Body of pancreas (tissue), 4 donors: ENCODE results near the gene GPR176. TPM values are rescaled to one million over a fixed set of nuclear protein-coding genes. Genes with fewer than 3 reads are reported as not detected.

ENCODE experiments used
- ATAC-seq: fragments of 150-250 bp; one replicate; pipeline ENCODE4 v1.9.1; 2016
- DNase-seq, 4 donors: peaks; one replicate each; pipeline ENCODE4 v3.0.0-alpha.2; 2019
- H3K27ac ChIP-seq, 4 donors: fragments of 200-600 bp; sonication (generic); 1 replicate in 3 of 4; 2 replicates in 1 of 4; pipeline versions ENCODE4 v1.5.1 to v1.6.1; 2016 to 2019; ENCODE audit warnings: mild to moderate bottlenecking in 1 of 4, mixed read lengths in 1 of 4, moderate library complexity in 1 of 4
- H3K27me3 ChIP-seq, 2 donors: fragments of 200-600 bp; sonication (generic); one replicate each; pipeline ENCODE4 v1.6.0; 2016; ENCODE audit warnings: mild to moderate bottlenecking in 1 of 2
- H3K36me3 ChIP-seq, 2 donors: fragments of 200-600 bp; sonication (generic); replicated peaks in 1 of 2; 2 replicates each; pipeline ENCODE4 v1.5.1; 2016; ENCODE audit warnings: low read depth in 2 of 2; ENCODE audit not compliant: insufficient read depth in 1 of 2
- H3K4me1 ChIP-seq: fragments of 200-600 bp; sonication (generic); one replicate; pipeline ENCODE4 v1.6.0; 2016
- H3K4me3 ChIP-seq, 2 donors: fragments of 200-600 bp; sonication (generic); 1 replicate in 1 of 2; 2 replicates in 1 of 2; pipeline ENCODE4 v1.5.1; 2016 to 2019
- H3K9me3 ChIP-seq, 3 donors: fragments of 200-600 bp; sonication (generic); 1 replicate in 2 of 3; 2 replicates in 1 of 3; pipeline ENCODE4 v1.5.1; 2016
- CTCF ChIP-seq, 7 experiments: fragments of 450-650 bp in 4 of 7; fragments of 200-600 bp in 3 of 7; sonication (generic) in 3 of 7; IDR thresholded peaks; one replicate each; pipeline ENCODE4 v1.5.1; 2016 to 2019; ENCODE audit warnings: antibody characterized with exemption in 7 of 7
- POLR2A ChIP-seq, 3 donors: fragments of 450-650 bp; IDR thresholded peaks; one replicate each; pipeline ENCODE4 v1.6.1; 2016; ENCODE audit warnings: antibody characterized with exemption in 3 of 3, mild to moderate bottlenecking in 2 of 3
- WGBS, 2 donors: methylation state at CpG; one replicate each; pipeline ENCODE4 v1.1.5; 2017; 5-methylcytosine and 5-hydroxymethylcytosine counted together
- intact Hi-C: fragments of 100-400 bp; cut with DNase I; formaldehyde crosslinking; loops from one replicate; pipeline ENCODE4 v1.15.1; 2023
- total RNA-seq, 2 donors: library from RNA; depleted of rRNA; stranded (reverse); fragments of >200 nt; gene quantifications; one replicate each; pipeline ENCODE4 v1.1.0, GENCODE V29; 2016

The GPR176 gene
- total RNA-seq, 2 donors from 2014 or later, result 4.7 TPM; not detected in 1

- no peak for TF ChIP-seq CTCF (IDR thresholded peaks at IDR 0.05)
- TF ChIP-seq POLR2A (IDR thresholded peaks at IDR 0.05), result no peak
- intact Hi-C loops, result no loop called here
- ATAC-seq, result no peak
- DNase-seq, result no peak
- Histone ChIP-seq H3K27ac (no peak overlapping the region), H3K36me3 (peaks cover 0 to 25% of the 10 kb centered on the region in 2 donors), H3K9me3 (no peaks in the 10 kb centered on the region), H3K4me3 (no peak overlapping the region), H3K27me3 (no peaks in the 10 kb centered on the region), H3K4me1 (no peaks in the 10 kb centered on the region)
- WGBS, 2 donors, result 81 to 83% methylated on average over 2 of the region's 2 CpGs
Observed at GRCh38 chr15:39963786-39964185, 43.7 kb upstream of the GPR176 start.

- DNase-seq, result no peak
- intact Hi-C loops, result no loop called here
- TF ChIP-seq POLR2A (IDR thresholded peaks at IDR 0.05), result no peak
- TF ChIP-seq CTCF (IDR thresholded peaks at IDR 0.05), result no peak
- Histone ChIP-seq H3K4me3 (no peak overlapping the region), H3K4me1 (no peaks in the 10 kb centered on the region), H3K27ac (no peak overlapping the region), H3K27me3 (no peaks in the 10 kb centered on the region), H3K9me3 (no peaks in the 10 kb centered on the region), H3K36me3 (peaks cover 0 to 22% of the 10 kb centered on the region in 2 donors)
- WGBS, 2 donors, result 84 to 91% methylated on average over 1 of the region's 1 CpG
- no peak for ATAC-seq
Observed at GRCh38 chr15:39961051-39961450, 41.0 kb upstream of the GPR176 start.

GRCh38 chr15:39960411-39960810 lies 40.3 kb upstream of the GPR176 start:
- ATAC-seq (no peak), DNase-seq (no peak)
- Histone ChIP-seq H3K36me3 (peaks cover 0 to 18% of the 10 kb centered on the region in 2 donors), H3K27ac (no peak overlapping the region), H3K9me3 (no peaks in the 10 kb centered on the region), H3K27me3 (no peaks in the 10 kb centered on the region), H3K4me1 (no peaks in the 10 kb centered on the region), H3K4me3 (no peak overlapping the region)
- intact Hi-C loops, result no loop called here
- TF ChIP-seq POLR2A (IDR thresholded peaks at IDR 0.05) (no peak), CTCF (IDR thresholded peaks at IDR 0.05) (no peak)
- WGBS, 2 donors, result 80 to 93% methylated on average over 3 of the region's 3 CpGs

DNA sequence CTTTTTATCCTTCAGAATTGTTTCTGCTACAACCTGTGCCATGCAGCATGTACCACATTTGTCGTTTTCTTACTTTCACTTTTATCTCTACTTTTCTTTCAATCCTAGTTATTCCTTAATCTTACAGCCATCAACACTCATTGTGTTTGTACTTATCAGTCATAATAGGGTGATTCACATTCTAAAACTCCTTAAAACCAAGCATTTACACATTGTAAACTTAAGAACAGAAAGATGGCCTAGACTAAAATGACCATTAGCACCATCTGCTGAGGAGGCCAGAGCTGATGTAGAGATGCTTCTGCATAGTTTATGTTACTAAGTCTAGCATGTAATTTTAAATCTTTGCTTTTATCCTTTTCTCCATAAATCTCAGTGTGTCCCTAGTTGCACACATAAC lies 39.3 kb upstream of the GPR176 start:
- Histone ChIP-seq H3K4me3 (no peak overlapping the region), H3K4me1 (no peaks in the 10 kb centered on the region), H3K27ac (no peak overlapping the region), H3K36me3 (peaks cover 3 to 23% of the 10 kb centered on the region in 2 donors), H3K27me3 (no peaks in the 10 kb centered on the region), H3K9me3 (no peaks in the 10 kb centered on the region)
- WGBS, 2 donors, result 86 to 92% methylated on average over 1 of the region's 1 CpG
- TF ChIP-seq POLR2A (IDR thresholded peaks at IDR 0.05), result no peak
- intact Hi-C loops, result no loop called here
- DNase-seq (no peak), ATAC-seq (no peak)

- DNase-seq (no peak), ATAC-seq (no peak)
- Histone ChIP-seq H3K4me1 (peaks cover 6% of the 10 kb centered on the region), H3K9me3 (no peaks in the 10 kb centered on the region), H3K27me3 (no peaks in the 10 kb centered on the region), H3K27ac (no peak overlapping the region), H3K4me3 (no peak overlapping the region), H3K36me3 (peaks cover 3 to 22% of the 10 kb centered on the region in 2 donors)
- 59 to 60% methylated on average over 1 of the region's 1 CpG for WGBS, 2 donors
- TF ChIP-seq CTCF (IDR thresholded peaks at IDR 0.05) (no peak), POLR2A (IDR thresholded peaks at IDR 0.05) (no peak)
- intact Hi-C loops, result no loop called here
Observed at GRCh38 chr15:39957481-39957880, 37.4 kb upstream of the GPR176 start.
